HL-60 (cell line): ENCODE results near the gene MYBPH.

Experiments used
- DNase-seq, 2 experiments: peaks; one replicate each; pipeline ENCODE4 v3.0.0-alpha.2; 2010 to 2020; ENCODE audit warnings: low read depth in 1 of 2, low spot score in 1 of 2
- H3K27ac ChIP-seq: fragments of 250-450 bp; sonication (Bioruptor Pico); replicated peaks from 2 replicates; pipeline ENCODE4 v1.5.1; 2020; ENCODE audit warnings: mild to moderate bottlenecking, moderate library complexity
- H3K27me3 ChIP-seq: fragments of 250-450 bp; sonication (Bioruptor Pico); 2 replicates; pipeline ENCODE4 v1.5.1; 2021; ENCODE audit warnings: mild to moderate bottlenecking, moderate library complexity; ENCODE audit not compliant: insufficient read depth, poor library complexity, severe bottlenecking
- H3K4me3 ChIP-seq: replicated peaks from 2 replicates; pipeline ENCODE4 v1.5.1; 2011; ENCODE audit warnings: mild to moderate bottlenecking, control low read depth, low read length; ENCODE audit not compliant: insufficient read depth
- CTCF ChIP-seq: IDR thresholded peaks from one replicate; pipeline ENCODE4 v1.5.1; 2011; ENCODE audit warnings: low read length, control low read depth, inconsistent platforms; ENCODE audit not compliant: insufficient read depth
- GABPA ChIP-seq: IDR thresholded peaks from 2 replicates; pipeline ENCODE4 v1.6.1; 2012; ENCODE audit warnings: low read depth
- POLR2AphosphoS5 ChIP-seq: IDR thresholded peaks from 2 replicates; pipeline ENCODE4 v1.6.1; 2012; ENCODE audit warnings: low read depth
- REST ChIP-seq: IDR thresholded peaks from 2 replicates; pipeline ENCODE4 v1.6.1; 2012; ENCODE audit warnings: low read depth; ENCODE audit not compliant: insufficient replicate concordance
- SPI1 ChIP-seq: IDR thresholded peaks from 2 replicates; pipeline ENCODE4 v1.6.1; 2012; ENCODE audit warnings: low read depth, mild to moderate bottlenecking, borderline replicate concordance

Gene MYBPH

GRCh38 chr1:203145321-203146041 is 30.1 kb downstream of the MYBPH start:
- Histone ChIP-seq H3K27ac (no peak overlapping the region), H3K27me3 (no peaks in the 10 kb centered on the region), H3K4me3 (no peak overlapping the region)
- DNase-seq, result no peak
- TF ChIP-seq REST, result no peak
- TF ChIP-seq GABPA, result no peak
- TF ChIP-seq SPI1, result no peak
- TF ChIP-seq POLR2AphosphoS5, result no peak
- no peak for TF ChIP-seq CTCF

- no peak for DNase-seq
- no peak overlapping the region for H3K27ac ChIP-seq
- H3K27me3 ChIP-seq, result no peaks in the 10 kb centered on the region
- TF ChIP-seq POLR2AphosphoS5, result no peak
- TF ChIP-seq SPI1, result no peak
- TF ChIP-seq REST, result no peak
- TF ChIP-seq CTCF, result no peak
- no peak overlapping the region for H3K4me3 ChIP-seq
Observed at GRCh38 chr1:203144661-203145060, 31.0 kb downstream of the MYBPH start.

GRCh38 chr1:203143641-203144040 is 32.0 kb downstream of the MYBPH start:
- no peaks in the 10 kb centered on the region for H3K27me3 ChIP-seq

More at GRCh38 chr1:203143641-203144040, 32.0 kb downstream of the MYBPH start:
- H3K4me3 ChIP-seq, result no peak overlapping the region
- TF ChIP-seq CTCF (no peak), POLR2AphosphoS5 (no peak), REST (no peak), SPI1 (no peak), GABPA (no peak)
- DNase-seq, result no peak
- no peak overlapping the region for H3K27ac ChIP-seq
